Activated T-cell treated with anti-CD3 and anti-CD28 coated beads, Interleukin-2, amount 50 U/mL, for 4 hours (primary cell): Measurements from ENCODE around the gene SYNRG. TPM values are rescaled to one million over a fixed set of nuclear protein-coding genes. Genes with fewer than 3 reads are reported as not detected.
"Not testable (repeated sequence)": the region's sequence is repeated elsewhere in the genome, so short reads cannot be mapped to it uniquely, and the experiment has no call there.

ENCODE experiments used
- ATAC-seq, 2 donors: fragments of 200-7000 bp; cut with Tn5 transposase; one replicate each; pipeline ENCODE4 v1.10.0; 2021
- DNase-seq: peaks from one replicate; pipeline ENCODE4 v3.0.0-alpha.2; 2020
- H3K27me3 Mint-ChIP-seq: one replicate; pipeline ENCODE4 v1.8.0; 2021; ENCODE audit warnings: low read depth, mixed read lengths
- H3K36me3 Mint-ChIP-seq: one replicate; pipeline ENCODE4 v1.8.0; 2022; ENCODE audit warnings: mixed read lengths; ENCODE audit not compliant: insufficient read depth
- H3K4me1 Mint-ChIP-seq: one replicate; pipeline ENCODE4 v1.8.0; 2021; ENCODE audit warnings: low read depth, mixed read lengths
- H3K4me3 Mint-ChIP-seq: one replicate; pipeline ENCODE4 v1.8.0; 2021; ENCODE audit warnings: mild to moderate bottlenecking, moderate library complexity, mixed read lengths
- H3K9me3 Mint-ChIP-seq: one replicate; pipeline ENCODE4 v1.8.0; 2021; ENCODE audit warnings: mixed read lengths
- total RNA-seq, 3 donors: library from RNA; stranded (reverse); gene quantifications; one replicate each; pipeline ENCODE4 v1.2.1, GENCODE V29; 2021

The SYNRG gene
- total RNA-seq, 3 donors from 2014 or later = 34.9 to 42.5 (median 36.7) TPM

DNA sequence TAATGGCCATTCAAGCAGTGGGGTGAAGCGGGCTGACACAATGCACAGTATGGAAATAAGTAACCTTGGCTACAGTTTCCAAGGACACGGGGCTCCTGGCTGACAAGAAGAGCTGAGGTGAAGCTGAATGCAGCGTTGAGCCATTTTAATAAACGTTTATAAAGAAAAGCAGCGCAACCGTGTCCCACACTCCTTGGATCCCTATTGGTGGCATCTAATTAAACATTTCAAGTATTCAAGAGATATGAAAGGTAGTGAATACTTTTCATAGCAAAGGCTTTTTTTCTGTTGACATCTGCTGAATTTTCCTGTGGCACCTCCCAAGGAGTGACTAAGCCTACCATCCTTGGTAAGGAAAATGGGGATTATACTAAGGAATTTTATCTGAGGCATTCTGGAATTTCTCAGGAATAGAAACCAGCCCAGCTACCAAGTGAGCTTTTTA is 93.1 kb downstream of the SYNRG start:
- Mint-ChIP-seq H3K36me3 (peaks cover 33% of the 10 kb centered on the region), H3K9me3 (no peaks in the 10 kb centered on the region)

GRCh38 chr17:37513711-37514110 is 95.5 kb downstream of the SYNRG start:
- no peak for ATAC-seq
- H3K27me3 Mint-ChIP-seq = no peaks in the 10 kb centered on the region
- no peaks in the 10 kb centered on the region for H3K9me3 Mint-ChIP-seq
- DNase-seq = no peak
- no peak overlapping the region for H3K4me3 Mint-ChIP-seq
- peaks cover 10% of the 10 kb centered on the region for H3K4me1 Mint-ChIP-seq
- H3K36me3 Mint-ChIP-seq = peaks cover 23% of the 10 kb centered on the region

More for the DNA sequence above, 93.1 kb downstream of the SYNRG start:
- DNase-seq (no peak), ATAC-seq (no peak)
- H3K27me3 Mint-ChIP-seq = no peaks in the 10 kb centered on the region
- H3K4me1 Mint-ChIP-seq = peaks cover 5% of the 10 kb centered on the region
- H3K4me3 Mint-ChIP-seq = no peak overlapping the region

DNA sequence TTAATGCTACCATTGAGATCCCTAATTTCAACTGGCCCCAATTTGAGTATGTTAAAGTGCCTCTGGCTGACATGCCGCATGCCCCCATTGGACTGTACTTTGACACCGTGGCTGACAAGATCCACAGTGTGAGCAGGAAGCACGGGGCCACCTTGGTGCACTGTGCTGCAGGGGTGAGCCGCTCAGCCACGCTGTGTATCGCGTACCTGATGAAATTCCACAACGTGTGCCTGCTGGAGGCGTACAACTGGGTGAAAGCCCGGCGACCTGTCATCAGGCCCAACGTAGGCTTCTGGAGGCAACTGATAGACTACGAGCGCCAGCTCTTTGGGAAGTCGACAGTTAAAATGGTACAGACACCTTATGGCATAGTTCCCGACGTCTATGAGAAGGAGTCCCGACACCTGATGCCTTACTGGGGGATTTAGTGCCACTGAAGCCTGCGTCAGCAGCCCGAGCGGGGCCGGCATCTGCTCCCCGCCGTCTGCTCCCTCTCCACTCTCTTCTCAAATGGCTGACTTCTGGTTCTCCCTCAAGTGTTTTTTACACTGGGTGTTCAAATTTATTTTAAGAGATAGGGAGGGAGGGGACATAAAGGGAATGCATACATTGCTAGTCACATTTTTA is 96.7 kb downstream of the SYNRG start:
- Mint-ChIP-seq H3K36me3 (peaks cover 12% of the 10 kb centered on the region), H3K4me1 (peaks cover 10% of the 10 kb centered on the region), H3K4me3 (no peak overlapping the region), H3K9me3 (no peaks in the 10 kb centered on the region), H3K27me3 (no peaks in the 10 kb centered on the region)
- no peak for ATAC-seq
- no peak for DNase-seq

GRCh38 chr17:37511642-37512041 is 97.6 kb downstream of the SYNRG start:
- DNase-seq, H3K4me3 Mint-ChIP-seq, H3K27me3 Mint-ChIP-seq, H3K9me3 Mint-ChIP-seq, ATAC-seq, H3K4me1 Mint-ChIP-seq: not testable (repeated sequence)
- H3K36me3 Mint-ChIP-seq = peaks cover 12% of the 10 kb centered on the region

- no peak for DNase-seq
- no peaks in the 10 kb centered on the region for H3K27me3 Mint-ChIP-seq
- no peaks in the 10 kb centered on the region for H3K9me3 Mint-ChIP-seq
- no peak overlapping the region for H3K4me3 Mint-ChIP-seq
- H3K36me3 Mint-ChIP-seq = peaks cover 10% of the 10 kb centered on the region
- peaks cover 14% of the 10 kb centered on the region for H3K4me1 Mint-ChIP-seq
- no peak for ATAC-seq
Measured at GRCh38 chr17:37510056-37510455, 99.2 kb downstream of the SYNRG start.

- H3K27me3 Mint-ChIP-seq = no peaks in the 10 kb centered on the region
- ATAC-seq = no peak
- H3K36me3 Mint-ChIP-seq = peaks cover 2% of the 10 kb centered on the region
- no peak overlapping the region for H3K4me3 Mint-ChIP-seq
- no peak for DNase-seq
- no peaks in the 10 kb centered on the region for H3K9me3 Mint-ChIP-seq
- H3K4me1 Mint-ChIP-seq = peaks cover 14% of the 10 kb centered on the region
Measured at GRCh38 chr17:37507111-37507510, 102.1 kb downstream of the SYNRG start.

GRCh38 chr17:37506678-37507077 is 102.5 kb downstream of the SYNRG start:
- Mint-ChIP-seq H3K36me3 (no peaks in the 10 kb centered on the region), H3K4me1 (peaks cover 14% of the 10 kb centered on the region), H3K9me3 (no peaks in the 10 kb centered on the region), H3K27me3 (no peaks in the 10 kb centered on the region), H3K4me3 (no peak overlapping the region)
- ATAC-seq (peak; percentile 48 to 67), DNase-seq (no peak)

GRCh38 chr17:37505333-37505732 is 103.9 kb downstream of the SYNRG start:
- ATAC-seq (no peak), DNase-seq (no peak)

GRCh38 chr17:37503148-37503547 is 106.1 kb downstream of the SYNRG start:
- no peaks in the 10 kb centered on the region for H3K9me3 Mint-ChIP-seq
- H3K4me1 Mint-ChIP-seq = peaks cover 4% of the 10 kb centered on the region
- H3K4me3 Mint-ChIP-seq = no peak overlapping the region
- H3K27me3 Mint-ChIP-seq = no peaks in the 10 kb centered on the region
- H3K36me3 Mint-ChIP-seq = no peaks in the 10 kb centered on the region
- ATAC-seq (no peak), DNase-seq (no peak)

More at GRCh38 chr17:37505333-37505732, 103.9 kb downstream of the SYNRG start:
- Mint-ChIP-seq H3K36me3 (no peaks in the 10 kb centered on the region), H3K9me3 (no peaks in the 10 kb centered on the region), H3K4me3 (no peak overlapping the region), H3K27me3 (no peaks in the 10 kb centered on the region), H3K4me1 (peaks cover 9% of the 10 kb centered on the region)

GRCh38 chr17:37502009-37502936 is 106.9 kb downstream of the SYNRG start:
- DNase-seq = no peak
- no peaks in the 10 kb centered on the region for H3K27me3 Mint-ChIP-seq
- ATAC-seq = no peak
- no peak overlapping the region for H3K4me3 Mint-ChIP-seq
- H3K4me1 Mint-ChIP-seq = peaks cover 4% of the 10 kb centered on the region
- no peaks in the 10 kb centered on the region for H3K9me3 Mint-ChIP-seq
- no peaks in the 10 kb centered on the region for H3K36me3 Mint-ChIP-seq

GRCh38 chr17:37500378-37500777 is 108.8 kb downstream of the SYNRG start:
- ATAC-seq = no peak
- H3K36me3 Mint-ChIP-seq = no peaks in the 10 kb centered on the region
- no peak overlapping the region for H3K4me3 Mint-ChIP-seq
- H3K9me3 Mint-ChIP-seq = no peaks in the 10 kb centered on the region
- no peaks in the 10 kb centered on the region for H3K27me3 Mint-ChIP-seq
- DNase-seq = no peak
- H3K4me1 Mint-ChIP-seq = no peaks in the 10 kb centered on the region

DNA sequence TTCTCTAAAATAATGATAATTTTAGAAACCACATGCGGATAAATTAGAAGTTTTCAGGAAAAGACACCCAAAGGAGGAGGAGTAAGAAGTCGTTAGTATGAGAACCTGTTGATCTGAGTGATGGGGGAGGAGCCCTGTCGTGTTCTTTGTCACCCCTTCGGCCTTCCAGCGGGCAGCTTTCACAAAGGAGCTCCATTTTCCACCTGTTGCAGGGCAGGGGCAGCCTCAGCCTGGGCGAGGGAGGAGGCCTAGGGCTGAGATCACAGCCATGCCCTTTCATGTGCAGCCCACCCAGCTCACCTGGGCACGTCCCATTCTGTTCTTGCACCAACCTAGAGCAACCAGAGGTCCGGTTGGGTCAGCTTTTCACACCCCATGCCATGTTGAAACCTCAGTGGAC is 114.2 kb downstream of the SYNRG start:
- H3K9me3 Mint-ChIP-seq = no peaks in the 10 kb centered on the region
- DNase-seq (no peak), ATAC-seq (no peak)
- H3K27me3 Mint-ChIP-seq = no peaks in the 10 kb centered on the region
- H3K4me1 Mint-ChIP-seq = peaks cover 23% of the 10 kb centered on the region
- H3K4me3 Mint-ChIP-seq = no peak overlapping the region
- H3K36me3 Mint-ChIP-seq = no peaks in the 10 kb centered on the region

- Mint-ChIP-seq H3K4me3 (no peak overlapping the region), H3K36me3 (no peaks in the 10 kb centered on the region), H3K27me3 (no peaks in the 10 kb centered on the region), H3K4me1 (peaks cover 23% of the 10 kb centered on the region), H3K9me3 (no peaks in the 10 kb centered on the region)
- ATAC-seq (no peak), DNase-seq (no peak)
Measured at GRCh38 chr17:37494401-37494831, 114.8 kb downstream of the SYNRG start.

DNA sequence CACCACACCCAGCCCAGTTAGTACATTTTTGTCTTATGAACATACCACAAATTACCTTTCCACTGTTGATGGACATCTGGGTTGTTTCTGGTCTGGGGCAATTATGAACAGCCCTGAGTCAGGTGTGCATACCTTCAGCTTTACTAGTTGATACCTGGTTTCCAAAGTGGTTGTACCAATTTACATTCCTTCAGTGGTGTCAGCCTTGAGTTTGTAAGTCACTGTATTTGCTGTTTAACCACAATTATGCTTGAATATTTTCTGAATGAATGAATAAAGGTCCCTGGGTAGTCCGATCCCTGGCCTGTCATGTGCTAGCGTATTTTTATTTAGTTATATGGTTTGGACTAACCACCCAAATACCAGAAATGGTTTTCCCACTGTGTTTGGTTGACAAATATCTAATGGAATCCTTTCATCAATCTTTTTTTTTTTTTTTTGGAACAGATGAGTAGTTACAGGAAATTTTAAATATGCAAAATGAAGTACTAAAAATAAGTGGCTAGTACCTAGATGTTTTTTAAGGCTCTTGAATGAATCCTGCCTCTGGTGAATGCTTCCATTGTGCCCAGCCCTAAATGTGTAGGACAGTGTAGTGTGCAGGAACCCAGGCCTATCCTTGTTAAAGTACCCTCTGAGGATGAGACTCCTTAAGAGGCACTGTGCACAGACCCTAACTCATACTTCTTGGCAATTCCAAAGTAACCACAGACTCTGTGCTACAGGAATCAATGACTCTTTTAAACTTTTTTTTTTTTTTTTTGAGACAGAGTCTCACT is 115.8 kb downstream of the SYNRG start:
- Mint-ChIP-seq H3K27me3 (no peaks in the 10 kb centered on the region), H3K4me1 (peaks cover 28% of the 10 kb centered on the region), H3K4me3 (no peak overlapping the region), H3K36me3 (no peaks in the 10 kb centered on the region), H3K9me3 (no peaks in the 10 kb centered on the region)
- ATAC-seq = no peak
- DNase-seq = no peak
